ENCODE data around the gene PIAS4. TPM values are rescaled to one million over a fixed set of nuclear protein-coding genes. Genes with fewer than 3 reads are reported as not detected.

PIAS4 gene
- total RNA-seq, 1 donor from 2014 or later, result 95.8 TPM

- no peaks in the 10 kb centered on the region for H3K36me3 Mint-ChIP-seq (ENCODE audit: unreplicated experiment)
- H3K27ac Mint-ChIP-seq (ENCODE audit: unreplicated experiment), result no peak overlapping the region
- peaks cover 3% of the 10 kb centered on the region for H3K27me3 Mint-ChIP-seq (ENCODE audit: unreplicated experiment)
- H3K4me3 Mint-ChIP-seq (ENCODE audit: unreplicated experiment), result no peak overlapping the region
- no peaks in the 10 kb centered on the region for H3K4me1 Mint-ChIP-seq (ENCODE audit: low read depth, unreplicated experiment)
- TF ChIP-seq CTCF (IDR thresholded peaks at IDR 0.05; ENCODE audit: partially characterized antibody, unreplicated experiment), result no peak
- no peaks in the 10 kb centered on the region for H3K9me3 Mint-ChIP-seq (ENCODE audit: unreplicated experiment)
- DNase-seq, result no peak
Observed at GRCh38 chr19:4082172-4082571, 74.6 kb downstream of the PIAS4 start.

- no peak for TF ChIP-seq CTCF (IDR thresholded peaks at IDR 0.05; ENCODE audit: partially characterized antibody, unreplicated experiment)
- no peak overlapping the region for H3K27ac Mint-ChIP-seq (ENCODE audit: unreplicated experiment)
- DNase-seq, result no peak
- peaks cover 3% of the 10 kb centered on the region for H3K27me3 Mint-ChIP-seq (ENCODE audit: unreplicated experiment)
- no peaks in the 10 kb centered on the region for H3K36me3 Mint-ChIP-seq (ENCODE audit: unreplicated experiment)
- H3K9me3 Mint-ChIP-seq (ENCODE audit: unreplicated experiment), result peaks cover 2% of the 10 kb centered on the region
- H3K4me1 Mint-ChIP-seq (ENCODE audit: low read depth, unreplicated experiment), result no peaks in the 10 kb centered on the region
- H3K4me3 Mint-ChIP-seq (ENCODE audit: unreplicated experiment), result no peak overlapping the region
Observed at GRCh38 chr19:4083677-4084546, 76.4 kb downstream of the PIAS4 start.

- no peak overlapping the region for H3K4me3 Mint-ChIP-seq (ENCODE audit: unreplicated experiment)
- H3K9me3 Mint-ChIP-seq (ENCODE audit: unreplicated experiment), result peaks cover 2% of the 10 kb centered on the region
- H3K27ac Mint-ChIP-seq (ENCODE audit: unreplicated experiment), result no peak overlapping the region
- no peak for DNase-seq
- no peaks in the 10 kb centered on the region for H3K4me1 Mint-ChIP-seq (ENCODE audit: low read depth, unreplicated experiment)
- H3K27me3 Mint-ChIP-seq (ENCODE audit: unreplicated experiment), result peaks cover 5% of the 10 kb centered on the region
- H3K36me3 Mint-ChIP-seq (ENCODE audit: unreplicated experiment), result no peaks in the 10 kb centered on the region
- no peak for TF ChIP-seq CTCF (IDR thresholded peaks at IDR 0.05; ENCODE audit: partially characterized antibody, unreplicated experiment)
Observed at GRCh38 chr19:4084547-4084877, 77.0 kb downstream of the PIAS4 start.

- Mint-ChIP-seq H3K4me1 (ENCODE audit: low read depth, unreplicated experiment) (no peaks in the 10 kb centered on the region), H3K9me3 (ENCODE audit: unreplicated experiment) (peaks cover 2% of the 10 kb centered on the region), H3K27ac (ENCODE audit: unreplicated experiment) (no peak overlapping the region), H3K36me3 (ENCODE audit: unreplicated experiment) (no peaks in the 10 kb centered on the region), H3K27me3 (ENCODE audit: unreplicated experiment) (peaks cover 5% of the 10 kb centered on the region), H3K4me3 (ENCODE audit: unreplicated experiment) (no peak overlapping the region)
- DNase-seq, result no peak
- TF ChIP-seq CTCF (IDR thresholded peaks at IDR 0.05; ENCODE audit: partially characterized antibody, unreplicated experiment), result no peak
Observed at GRCh38 chr19:4086411-4086867, 78.9 kb downstream of the PIAS4 start.
